ENCODE data around the gene RTF2.
"Not testable (repeated sequence)": the region's sequence is repeated elsewhere in the genome, so short reads cannot be mapped to it uniquely, and the experiment has no call there.

RTF2 gene

DNA sequence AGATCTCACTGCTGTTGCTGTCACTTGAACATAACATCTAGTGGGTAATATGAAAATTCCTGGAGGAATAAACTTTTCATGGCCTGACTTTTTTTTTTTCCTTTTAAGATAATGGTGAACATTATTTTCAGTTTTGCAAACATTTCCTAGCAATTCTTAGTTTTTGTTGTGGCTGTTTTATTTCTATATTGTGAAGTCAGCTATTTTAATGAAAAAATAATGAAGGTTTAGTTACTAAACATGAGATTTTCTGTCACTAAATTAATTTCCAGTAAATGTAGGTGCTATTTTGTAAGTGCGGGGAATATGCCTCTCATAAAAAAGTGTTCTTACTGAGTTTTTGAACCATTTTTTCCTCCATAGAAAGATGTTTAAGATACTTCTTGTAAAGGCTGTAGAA lies 32.7 kb downstream of the RTF2 start:
- DNase-seq (ENCODE audit: low spot score) = no peak

- no peak for DNase-seq (ENCODE audit: low spot score)
Observed at GRCh38 chr20:56503916-56504315, 35.5 kb downstream of the RTF2 start.

DNA sequence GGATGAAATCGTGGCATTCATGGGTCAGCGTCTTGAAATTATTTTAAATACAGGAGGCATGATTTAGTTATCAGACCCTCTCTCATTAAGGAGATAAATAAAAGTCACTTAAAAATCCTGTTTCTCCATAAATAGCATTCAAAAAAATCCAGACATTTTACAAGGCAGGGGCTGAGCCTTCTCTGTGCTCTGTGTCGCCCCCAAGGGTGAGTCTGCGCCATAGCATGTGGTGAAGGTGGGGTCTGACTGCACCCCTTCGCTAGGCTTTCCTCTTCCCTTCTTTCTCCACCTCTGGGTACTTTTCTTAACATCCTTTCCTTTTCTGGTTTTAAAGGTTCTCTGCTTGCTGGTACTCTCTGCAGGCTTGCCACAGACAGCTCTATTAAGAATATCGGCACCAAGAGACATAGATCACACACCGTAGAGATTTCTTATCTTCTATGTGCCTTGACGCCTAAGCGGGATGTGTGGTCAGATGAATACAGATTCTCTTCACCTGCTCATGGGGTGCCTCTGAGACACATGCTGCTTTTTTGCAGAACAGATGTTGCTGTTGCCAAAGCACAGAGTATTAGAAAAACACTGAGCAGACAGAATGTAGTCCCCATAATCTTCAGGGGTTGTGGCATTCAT lies 36.1 kb downstream of the RTF2 start:
- DNase-seq (ENCODE audit: low spot score) = no peak

DNA sequence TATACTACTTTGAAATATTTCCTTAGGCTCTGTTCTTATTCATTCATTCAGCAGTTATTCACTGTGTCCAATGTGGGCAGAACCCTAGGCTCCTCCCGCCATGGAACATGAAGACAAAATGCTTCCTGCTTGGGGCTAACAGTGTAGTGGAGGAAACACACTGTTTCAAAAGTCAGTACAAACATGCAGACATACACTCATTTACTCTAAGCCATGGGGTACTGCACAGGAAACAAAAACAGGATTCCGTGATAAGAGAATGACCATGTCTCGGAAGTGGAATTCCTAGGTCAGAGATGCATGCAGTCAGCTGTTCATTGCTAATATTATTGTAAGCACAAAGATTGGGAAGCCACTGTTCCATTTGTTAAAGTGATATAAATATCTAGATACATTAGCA lies 37.7 kb downstream of the RTF2 start:
- DNase-seq (ENCODE audit: low spot score) = no peak

DNA sequence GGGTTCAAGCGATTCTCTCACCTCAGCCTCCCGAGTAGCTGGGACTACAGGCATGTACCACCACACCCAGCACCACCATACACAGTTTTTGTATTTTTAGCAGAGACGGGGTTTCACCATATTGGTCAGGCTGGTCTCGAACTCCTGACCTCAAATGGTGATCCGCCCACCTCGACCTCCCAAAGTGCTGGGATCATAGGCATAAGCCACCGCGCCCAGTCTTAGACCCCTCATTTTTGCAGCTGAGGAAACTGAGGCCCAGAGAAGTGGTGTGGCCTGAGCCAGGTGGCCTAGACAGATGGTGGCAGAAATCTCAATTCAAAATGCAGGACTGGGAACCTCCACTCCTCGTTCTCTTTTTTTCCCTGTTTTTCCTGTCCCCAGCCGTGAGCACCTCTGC lies 43.5 kb downstream of the RTF2 start:
- DNase-seq (ENCODE audit: low spot score) = no peak

DNA sequence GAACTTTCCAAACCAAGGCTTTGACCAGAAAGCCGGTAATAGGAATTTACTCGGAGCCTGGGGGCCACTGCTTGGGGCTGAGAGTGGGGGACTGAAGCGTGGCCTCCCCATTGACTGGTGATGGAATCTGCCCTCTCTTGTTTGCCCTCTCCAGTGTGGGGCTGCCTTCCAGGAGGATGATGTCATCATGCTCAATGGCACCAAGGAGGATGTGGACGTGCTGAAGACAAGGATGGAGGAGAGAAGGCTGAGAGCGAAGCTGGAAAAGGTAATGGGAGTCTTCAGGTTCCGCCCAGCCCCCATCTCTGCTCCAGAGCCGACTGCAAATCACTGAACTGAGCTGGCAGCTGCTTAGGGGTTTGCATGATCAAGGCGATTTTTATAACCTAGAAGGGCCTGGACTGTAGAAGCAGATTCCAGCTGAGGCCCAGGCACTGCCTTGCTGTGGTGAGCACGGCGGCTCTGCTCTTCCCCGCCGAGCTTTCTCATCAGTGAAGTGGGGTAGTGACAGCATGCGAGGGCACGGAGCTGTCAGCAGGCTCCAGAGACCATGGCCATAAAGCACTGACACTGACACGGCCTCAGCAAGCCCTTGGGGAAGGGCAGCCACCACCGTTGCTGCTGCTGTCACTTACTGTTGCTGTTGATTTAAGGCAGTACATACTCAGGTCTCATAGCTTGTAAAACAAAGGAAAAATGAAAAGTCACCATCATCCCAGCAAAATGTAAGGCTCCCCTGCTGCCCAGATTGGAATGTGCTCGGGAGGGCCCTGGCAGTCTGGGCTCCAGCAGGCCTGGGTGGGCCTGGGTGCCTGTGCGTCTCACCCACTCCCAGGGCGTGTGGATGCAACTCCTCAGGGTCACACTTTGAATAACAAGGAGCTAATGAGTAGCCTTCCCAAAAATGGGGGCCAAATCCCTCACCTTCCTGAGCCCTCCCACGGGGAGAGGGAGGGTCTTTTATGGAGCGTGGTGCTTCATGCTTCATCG lies 45.0 kb downstream of the RTF2 start:
- no peak for DNase-seq (ENCODE audit: low spot score)

DNA sequence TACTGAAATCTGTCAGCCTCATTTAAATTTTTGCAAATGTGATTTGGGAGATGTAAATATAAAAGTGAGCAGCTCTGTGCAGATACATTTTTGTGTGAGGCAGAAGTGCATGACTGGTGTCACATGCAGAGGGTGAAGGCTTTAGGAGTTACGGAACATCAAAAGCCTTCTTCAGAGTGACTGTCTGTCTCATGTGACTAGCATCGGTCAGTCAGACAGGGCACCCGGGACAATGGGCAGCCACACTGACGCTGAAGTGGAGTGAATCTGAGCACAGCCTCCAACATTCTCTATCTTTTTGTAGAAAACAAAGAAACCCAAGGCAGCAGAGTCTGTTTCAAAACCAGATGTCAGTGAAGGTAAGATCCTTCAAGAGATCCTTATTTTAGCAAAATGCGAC lies 48.2 kb downstream of the RTF2 start:
- no peak for DNase-seq (ENCODE audit: low spot score)

- DNase-seq (ENCODE audit: low spot score) = no peak
Observed at GRCh38 chr20:56517211-56517610, 48.8 kb downstream of the RTF2 start.

- no peak for DNase-seq (ENCODE audit: low spot score)
Observed at GRCh38 chr20:56517641-56518040, 49.2 kb downstream of the RTF2 start.

GRCh38 chr20:56518126-56518525 lies 49.7 kb downstream of the RTF2 start:
- no peak for DNase-seq (ENCODE audit: low spot score)

GRCh38 chr20:56518721-56519398 lies 50.4 kb downstream of the RTF2 start:
- no peak for DNase-seq (ENCODE audit: low spot score)

- DNase-seq (ENCODE audit: low spot score) = no peak
Observed at GRCh38 chr20:56519551-56519950, 51.1 kb downstream of the RTF2 start.

- DNase-seq (ENCODE audit: low spot score) = no peak
Observed at GRCh38 chr20:56520180-56520579, 51.8 kb downstream of the RTF2 start.

DNA sequence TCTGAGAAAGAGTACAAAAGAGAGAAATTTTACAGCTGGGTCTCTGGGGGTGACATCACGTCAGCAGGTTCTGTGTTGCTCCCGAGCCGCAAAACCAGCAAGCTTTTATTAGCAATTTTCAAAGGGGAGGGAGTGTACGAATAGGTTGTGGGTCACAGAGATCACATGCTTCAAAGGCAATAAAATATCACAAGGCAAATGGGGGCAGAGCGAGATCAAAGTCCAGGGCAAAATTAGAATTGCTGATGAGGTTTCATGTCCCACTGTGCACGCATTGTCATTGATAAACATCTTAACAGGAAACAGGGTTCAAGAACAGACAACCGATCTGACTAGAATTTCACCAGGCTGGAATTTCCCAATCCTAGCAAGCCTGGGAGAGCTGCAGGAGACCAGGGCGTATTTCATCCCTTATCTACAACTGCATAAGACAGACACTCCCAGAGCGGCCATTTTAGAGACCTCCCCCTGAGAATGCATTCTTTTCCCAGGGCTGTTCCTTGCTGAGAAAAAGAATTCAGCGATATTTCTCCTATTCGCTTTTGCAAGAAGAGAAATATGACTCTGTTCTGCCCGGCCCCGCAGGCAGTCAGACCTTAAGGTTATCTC lies 52.4 kb downstream of the RTF2 start:
- DNase-seq (ENCODE audit: low spot score) = not testable (repeated sequence)

DNA sequence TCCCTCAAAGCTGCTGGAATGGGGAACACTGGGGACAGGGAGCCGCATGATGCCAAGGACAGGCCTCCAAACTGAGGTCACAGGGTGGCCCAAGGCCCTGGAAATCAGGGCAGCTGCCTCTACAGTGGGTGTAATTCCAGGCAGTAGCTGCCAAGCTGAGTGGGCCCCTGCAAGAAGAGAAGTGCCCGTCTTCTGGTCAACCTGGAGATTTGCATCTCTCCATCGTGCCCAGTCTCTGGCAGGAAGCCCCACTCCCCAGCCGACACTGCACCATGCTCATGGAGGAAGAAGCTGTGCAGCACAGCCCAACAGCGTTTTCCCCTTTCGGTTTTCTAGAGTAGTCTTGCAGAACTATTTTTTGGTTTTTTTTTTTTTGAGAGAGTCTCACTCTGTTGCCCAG lies 53.9 kb downstream of the RTF2 start:
- no peak for DNase-seq (ENCODE audit: low spot score)

GRCh38 chr20:56524444-56524843 lies 56.0 kb downstream of the RTF2 start, which contains the start of gene FAM209A:
Gene FAM209A, plus strand, starts transcription at chr20:56524744. Its CDS starts 65 bp downstream, at chr20:56524809.
- not testable (repeated sequence) for DNase-seq (ENCODE audit: low spot score)

GRCh38 chr20:56527521-56527920 lies 59.1 kb downstream of the RTF2 start:
- DNase-seq (ENCODE audit: low spot score) = no peak

DNA sequence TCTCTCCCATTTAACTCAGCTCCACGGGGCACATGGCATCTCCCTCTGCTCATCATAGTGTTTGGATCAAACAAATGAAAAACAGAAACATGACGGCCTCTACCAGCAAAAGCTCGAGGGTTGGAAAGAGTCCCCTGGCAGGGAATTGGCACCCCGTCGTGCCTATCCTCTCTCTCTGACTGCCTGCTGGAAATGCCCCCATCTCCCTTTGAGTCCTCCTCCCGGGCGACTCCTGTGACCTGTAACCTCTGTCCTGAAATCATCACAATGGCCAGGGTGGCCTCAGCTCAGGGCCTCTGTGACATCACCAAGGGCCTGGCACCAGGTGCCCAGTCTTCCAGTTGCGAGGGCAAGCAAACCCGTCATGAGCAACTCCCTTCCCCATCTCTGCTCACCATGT lies 64.5 kb downstream of the RTF2 start, which contains the start of gene FAM209B:
FAM209B (plus strand) TSS at position 301 of the 400 bp plus-strand sequence; CDS start at position 397, 96 bp downstream.
- not testable (repeated sequence) for DNase-seq (ENCODE audit: low spot score)

DNA sequence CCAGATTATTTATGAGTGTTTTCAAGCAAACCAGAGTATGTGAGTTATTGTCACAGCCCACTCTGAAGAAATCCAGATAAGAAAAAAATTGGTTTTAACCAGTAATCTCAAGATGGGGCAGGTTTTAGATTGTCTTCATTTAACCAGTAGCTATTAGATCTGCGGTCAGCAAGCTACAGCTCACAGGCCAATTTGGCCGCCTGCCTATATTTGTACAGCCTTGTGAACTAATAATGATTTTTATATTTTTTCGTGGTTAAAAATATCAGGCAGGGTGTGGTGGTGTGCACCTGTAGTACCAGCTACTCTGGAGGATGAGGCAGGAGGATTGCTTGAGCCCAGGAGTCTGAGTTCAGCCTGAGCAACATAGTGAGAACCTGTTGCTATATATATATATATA lies 69.6 kb downstream of the RTF2 start:
- DNase-seq (ENCODE audit: low spot score) = no peak

GRCh38 chr20:56540415-56540814 lies 72.0 kb downstream of the RTF2 start:
- DNase-seq (ENCODE audit: low spot score) = no peak

- no peak for DNase-seq (ENCODE audit: low spot score)
Observed at GRCh38 chr20:56542489-56543030, 74.1 kb downstream of the RTF2 start.

DNA sequence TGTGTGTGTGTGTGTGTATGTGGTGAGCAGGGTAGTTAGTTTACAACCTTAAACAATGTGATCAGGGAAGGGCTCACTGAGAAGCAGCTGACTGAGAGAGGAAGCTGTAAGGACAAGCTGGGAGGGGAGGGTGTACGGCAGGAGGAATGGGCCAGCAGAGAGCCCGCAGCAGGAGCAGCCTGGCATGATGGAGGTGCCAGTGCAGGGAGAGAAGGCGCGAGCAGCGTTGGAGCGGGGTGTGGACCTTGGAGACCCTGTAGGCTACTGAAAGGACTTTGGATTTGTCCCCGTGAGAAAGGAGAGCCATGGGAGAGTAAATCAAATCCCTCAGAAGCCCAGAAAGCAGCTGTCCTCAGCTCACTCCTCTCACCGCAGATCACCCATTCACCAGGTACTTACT lies 83.1 kb downstream of the RTF2 start:
- DNase-seq (ENCODE audit: low spot score) = no peak

Measured in left forelimb (tissue), 1 donor.